ENCODE measurements around the gene IGFLR1. TPM values are rescaled to one million over a fixed set of nuclear protein-coding genes. Genes with fewer than 3 reads are reported as not detected.

IGFLR1 gene
- total RNA-seq, 1 donor from 2014 or later, result 15.3 TPM

GRCh38 chr19:35768082-35768421, 25.8 kb upstream of the IGFLR1 start:
- no peak overlapping the region for H3K4me3 ChIP-seq (ENCODE audit: low read depth, low read length)
- no peak for TF ChIP-seq CTCF (conservative IDR thresholded peaks at IDR 0.05; ENCODE audit: low read depth, low read length)
- no peak for DNase-seq (ENCODE audit: low read depth)

GRCh38 chr19:35767288-35768081, 25.2 kb upstream of the IGFLR1 start:
- no peak for DNase-seq (ENCODE audit: low read depth)
- H3K4me3 ChIP-seq (ENCODE audit: low read depth, low read length), result no peak overlapping the region
- no peak for TF ChIP-seq CTCF (conservative IDR thresholded peaks at IDR 0.05; ENCODE audit: low read depth, low read length)

GRCh38 chr19:35766571-35767104, 24.4 kb upstream of the IGFLR1 start:
- H3K4me3 ChIP-seq (ENCODE audit: low read depth, low read length), result no peak overlapping the region
- DNase-seq (ENCODE audit: low read depth), result no peak
- no peak for TF ChIP-seq CTCF (conservative IDR thresholded peaks at IDR 0.05; ENCODE audit: low read depth, low read length)

- no peak overlapping the region for H3K4me3 ChIP-seq (ENCODE audit: low read depth, low read length)
- no peak for DNase-seq (ENCODE audit: low read depth)
- no peak for TF ChIP-seq CTCF (conservative IDR thresholded peaks at IDR 0.05; ENCODE audit: low read depth, low read length)
These were observed 22.4 kb upstream of the IGFLR1 start for GRCh38 chr19:35764432-35765315.

GRCh38 chr19:35760711-35761349, 18.6 kb upstream of the IGFLR1 start:
- no peak for DNase-seq (ENCODE audit: low read depth)
- TF ChIP-seq CTCF (conservative IDR thresholded peaks at IDR 0.05; ENCODE audit: low read depth, low read length), result no peak
- H3K4me3 ChIP-seq (ENCODE audit: low read depth, low read length), result no peak overlapping the region

GRCh38 chr19:35759697-35760096, 17.4 kb upstream of the IGFLR1 start:
- TF ChIP-seq CTCF (conservative IDR thresholded peaks at IDR 0.05; ENCODE audit: low read depth, low read length), result no peak
- no peak overlapping the region for H3K4me3 ChIP-seq (ENCODE audit: low read depth, low read length)
- no peak for DNase-seq (ENCODE audit: low read depth)

Data from epithelial cell of proximal tubule (primary cell).